GM19455 (cell line): ENCODE data around the gene WSCD2.

Source experiments
- ATAC-seq: cut with Tn5 transposase; IDR thresholded peaks from one replicate; pipeline ENCODE4 v1.9.1; 2021; ENCODE audit not compliant: unreplicated experiment

Gene WSCD2

DNA sequence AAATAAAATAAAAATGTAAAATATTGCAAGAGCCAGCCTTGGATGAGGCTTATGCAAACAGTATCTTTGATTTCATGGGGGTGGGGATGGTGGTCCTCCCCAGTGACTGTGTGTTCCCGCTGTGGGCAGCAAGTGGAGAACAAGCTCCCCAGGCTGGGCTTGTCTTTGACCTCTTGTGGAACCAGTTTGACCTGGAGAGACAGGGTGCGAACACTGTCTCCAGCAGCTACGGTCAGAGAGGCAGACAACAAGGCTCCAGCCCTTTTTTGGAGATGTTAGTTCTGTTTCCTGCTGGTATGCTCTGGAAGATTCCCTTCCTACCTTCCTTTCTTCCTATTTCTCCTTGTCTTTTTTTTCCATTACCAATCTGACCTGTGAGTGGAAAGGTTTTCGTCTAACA, 21.8 kb upstream of the WSCD2 start:
- no peak for ATAC-seq

DNA sequence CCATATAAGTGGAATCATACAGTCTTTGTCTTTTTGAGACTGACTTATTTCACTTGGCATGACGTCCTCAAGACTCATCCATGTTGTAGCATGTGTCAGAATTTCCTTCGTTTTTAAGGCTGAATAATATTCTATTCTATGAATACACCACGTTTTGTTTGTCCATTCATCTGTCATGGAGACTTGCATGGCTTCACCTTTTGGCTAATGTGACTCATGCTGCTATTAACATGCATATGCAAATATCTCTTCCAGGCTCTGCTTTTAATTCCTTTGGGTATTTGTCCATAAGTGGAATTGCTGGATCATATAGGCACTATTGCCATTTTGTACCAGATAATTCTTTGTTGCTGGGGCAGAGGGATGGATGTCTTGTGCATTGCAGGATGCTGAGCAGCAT, 19.6 kb upstream of the WSCD2 start:
- no peak for ATAC-seq

DNA sequence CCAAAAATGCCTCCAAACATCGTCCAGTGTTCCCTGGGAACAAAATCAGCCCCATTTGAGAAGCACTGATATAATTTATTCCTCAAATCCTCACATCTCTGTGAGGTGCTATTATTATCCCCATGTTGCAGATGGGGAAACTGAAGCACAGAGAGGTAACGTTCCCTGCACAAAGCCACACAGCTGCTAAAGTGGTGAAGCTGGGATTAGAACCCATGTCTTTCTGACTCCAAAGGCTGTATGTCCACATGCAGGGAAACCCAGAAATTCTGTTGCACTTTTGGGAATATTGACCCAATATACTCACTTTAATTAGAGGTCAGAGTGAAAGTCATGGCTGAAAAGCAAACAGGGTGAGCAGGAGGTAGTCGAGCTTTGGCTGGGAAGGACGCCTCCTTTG, 19.1 kb upstream of the WSCD2 start:
- ATAC-seq: no peak

DNA sequence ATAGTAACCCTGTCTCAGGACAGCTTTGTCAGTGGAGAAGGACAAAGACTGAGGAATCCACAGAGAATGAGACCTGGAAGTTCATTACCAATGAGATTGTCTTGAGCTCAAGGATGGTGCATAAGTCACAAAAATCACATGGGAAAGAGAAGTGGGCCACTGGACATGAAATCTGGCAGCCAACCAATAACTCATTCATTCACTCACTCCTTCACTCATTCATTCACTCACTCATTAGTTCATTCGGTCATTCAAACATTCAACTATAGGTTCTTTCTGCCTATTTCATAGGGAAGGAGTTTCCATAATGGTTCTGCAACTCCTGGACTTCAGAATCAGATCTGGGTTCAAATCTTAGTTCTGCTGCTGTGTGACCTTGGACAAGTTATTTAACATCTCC, 18.2 kb upstream of the WSCD2 start:
- ATAC-seq: no peak

DNA sequence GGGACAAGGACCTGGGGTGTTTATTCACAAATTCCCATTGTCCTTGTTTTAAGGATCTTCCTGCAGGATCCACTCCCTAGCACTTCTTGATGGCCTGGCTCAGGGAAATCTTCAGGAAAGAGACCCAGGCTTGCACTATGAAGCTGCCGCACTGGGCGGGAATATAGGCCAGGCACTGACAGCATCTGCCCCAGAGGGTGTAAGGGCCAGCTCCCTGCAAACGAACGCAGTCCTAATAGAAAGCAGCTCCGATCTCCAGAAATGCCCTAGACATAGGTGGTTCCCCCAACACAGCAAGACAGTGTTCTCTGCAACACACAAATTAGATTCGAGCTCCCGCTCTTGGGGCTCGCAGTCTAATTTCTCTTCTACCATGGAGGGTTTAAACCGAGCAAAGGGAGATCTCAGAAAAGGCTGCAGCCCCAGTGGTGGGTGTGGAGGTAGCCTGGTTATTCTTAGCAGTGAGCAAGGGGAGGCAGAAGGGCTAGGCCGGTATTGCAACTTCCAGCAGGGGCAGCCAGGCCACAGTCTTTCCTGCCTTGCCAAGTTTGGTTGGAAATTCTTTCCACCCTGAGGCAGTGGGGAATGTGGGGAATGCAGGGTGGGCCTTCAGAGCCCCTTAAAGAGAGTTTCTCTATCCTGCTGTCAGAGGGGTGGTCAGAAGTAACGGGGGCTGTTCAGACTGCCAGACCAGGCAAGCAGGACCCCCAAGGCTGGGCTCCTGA, 16.1 kb upstream of the WSCD2 start:
- no peak for ATAC-seq

DNA sequence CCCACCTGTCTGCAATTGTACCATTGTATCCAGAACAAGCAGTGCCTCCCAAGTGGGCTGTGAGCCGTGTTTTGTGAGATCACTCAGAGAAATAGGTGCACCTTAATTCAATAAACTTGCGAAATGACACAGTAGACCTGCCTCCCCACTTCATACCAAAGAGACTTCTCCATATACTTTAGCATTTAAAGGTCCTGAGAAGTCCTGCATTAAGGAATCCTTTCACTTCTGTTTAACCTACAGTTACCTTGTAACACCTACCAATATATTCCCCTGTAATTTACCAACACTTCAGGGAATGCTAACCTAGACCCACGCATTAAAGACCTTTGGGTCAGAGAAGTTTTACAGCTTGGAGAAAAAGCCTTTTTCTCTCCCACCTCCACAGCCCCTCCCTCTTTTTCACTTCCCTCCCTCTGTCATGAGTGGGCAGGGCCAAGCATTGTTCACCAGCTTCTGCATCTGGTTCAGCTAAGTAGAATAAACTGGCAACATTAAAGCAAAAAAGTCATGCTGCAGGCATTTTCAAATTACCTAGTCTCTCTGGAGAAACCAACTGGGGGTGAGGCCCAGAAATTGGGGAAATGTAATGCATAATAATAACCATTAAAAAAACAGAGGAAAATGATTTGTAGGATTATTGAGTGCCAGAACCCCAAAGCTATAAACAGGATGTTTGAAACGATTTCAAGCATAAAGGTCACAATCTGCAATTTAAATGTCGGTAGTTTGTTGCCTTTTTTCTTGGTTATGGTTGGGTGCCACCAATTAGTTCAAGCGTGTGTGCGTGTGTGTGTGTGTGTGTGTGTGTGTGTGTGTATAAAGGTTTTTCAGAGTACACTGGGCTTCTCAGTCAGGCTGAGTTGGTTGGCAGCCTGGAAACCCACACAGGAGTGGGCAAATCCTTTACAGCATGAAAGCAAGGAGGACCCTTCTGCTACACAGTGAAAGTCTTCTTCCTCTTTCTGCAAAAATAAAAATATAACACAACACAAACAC, 13.7 kb upstream of the WSCD2 start:
- no peak for ATAC-seq

DNA sequence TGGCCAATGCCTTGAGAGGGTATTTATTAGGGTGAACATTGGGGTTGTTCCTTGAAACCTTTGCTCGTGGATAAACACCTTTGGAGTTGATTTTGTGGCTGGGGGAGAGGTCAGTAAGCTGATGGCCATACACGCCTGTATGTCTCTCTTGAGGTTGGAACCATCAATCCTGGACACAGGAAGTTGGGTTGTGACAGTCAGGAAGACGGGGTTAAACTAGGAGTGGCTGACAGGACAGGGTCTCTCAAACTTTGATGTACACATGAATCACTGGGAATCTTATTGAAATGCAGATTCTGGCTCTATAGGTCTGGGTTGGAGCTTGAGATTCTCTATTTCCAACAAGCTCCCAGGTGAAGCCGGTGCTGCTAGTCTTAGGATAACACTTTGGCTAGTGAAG, 12.8 kb upstream of the WSCD2 start:
- no peak for ATAC-seq

DNA sequence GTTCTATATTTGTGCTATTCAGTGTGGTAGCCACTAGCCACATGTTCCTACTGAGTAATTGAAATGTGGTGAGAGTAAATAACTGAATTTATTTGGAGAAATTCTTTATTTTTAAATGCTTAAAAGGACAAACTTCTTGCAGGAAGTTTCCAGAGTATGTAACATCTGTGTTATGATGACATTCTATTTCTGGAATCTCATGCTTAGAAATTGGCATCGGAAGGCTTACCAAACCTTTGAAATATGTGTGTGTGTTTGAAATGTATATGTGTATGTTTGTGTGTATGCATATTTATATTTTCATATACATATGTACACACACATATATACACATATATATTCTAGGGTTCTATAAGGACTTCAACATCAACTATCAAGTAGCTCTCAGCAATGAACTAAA, 12.4 kb upstream of the WSCD2 start:
- ATAC-seq: no peak

DNA sequence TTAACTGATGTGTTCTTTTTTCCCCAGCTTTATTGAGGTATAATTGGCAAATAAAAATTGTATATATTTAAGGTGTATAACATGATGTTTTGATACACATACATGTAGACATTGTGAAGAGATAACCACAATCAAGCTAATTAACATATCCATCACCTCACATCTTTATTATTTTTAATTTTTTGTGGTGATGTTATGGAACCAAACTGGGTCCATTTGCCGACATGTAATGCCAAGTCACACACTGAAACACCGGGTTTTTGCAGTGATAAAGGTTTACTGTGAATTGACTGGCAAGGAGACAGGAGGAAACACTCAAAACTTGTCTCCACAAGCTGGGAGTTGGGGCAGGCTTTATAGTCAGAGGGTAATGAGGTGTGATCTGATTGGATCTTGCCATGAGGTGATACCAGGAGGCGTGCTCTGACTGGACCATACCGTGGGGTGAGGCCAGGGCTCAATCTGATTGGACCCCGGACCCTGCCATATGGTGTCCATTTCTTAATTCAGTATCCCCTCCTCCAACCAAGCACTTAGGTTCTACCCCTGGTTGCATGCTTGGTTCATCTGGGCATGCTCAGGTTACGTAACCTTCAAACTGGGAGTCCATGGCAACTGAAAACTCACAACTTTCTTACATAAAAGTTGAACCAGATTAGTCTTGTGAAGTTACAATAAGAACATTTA, 11.8 kb upstream of the WSCD2 start:
- ATAC-seq: no peak

DNA sequence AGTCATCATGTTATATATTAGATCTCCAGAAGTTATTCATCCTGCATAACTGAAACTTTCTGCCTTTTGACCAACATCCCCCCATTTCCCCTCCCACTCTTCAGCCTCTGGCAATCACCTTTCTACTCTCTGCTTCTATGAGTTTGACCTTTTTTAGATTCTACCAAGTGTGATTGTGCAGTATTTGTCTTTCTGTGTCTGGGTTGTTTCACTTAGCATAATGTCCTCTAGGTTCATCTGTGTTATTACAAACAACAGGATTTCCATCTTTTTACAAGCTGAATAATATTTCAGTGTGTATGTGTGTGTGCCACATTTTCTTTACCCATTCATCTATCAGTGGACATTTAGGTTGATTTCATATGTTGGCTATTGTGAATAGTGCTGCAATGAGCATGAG, 11.2 kb upstream of the WSCD2 start:
- ATAC-seq: no peak

DNA sequence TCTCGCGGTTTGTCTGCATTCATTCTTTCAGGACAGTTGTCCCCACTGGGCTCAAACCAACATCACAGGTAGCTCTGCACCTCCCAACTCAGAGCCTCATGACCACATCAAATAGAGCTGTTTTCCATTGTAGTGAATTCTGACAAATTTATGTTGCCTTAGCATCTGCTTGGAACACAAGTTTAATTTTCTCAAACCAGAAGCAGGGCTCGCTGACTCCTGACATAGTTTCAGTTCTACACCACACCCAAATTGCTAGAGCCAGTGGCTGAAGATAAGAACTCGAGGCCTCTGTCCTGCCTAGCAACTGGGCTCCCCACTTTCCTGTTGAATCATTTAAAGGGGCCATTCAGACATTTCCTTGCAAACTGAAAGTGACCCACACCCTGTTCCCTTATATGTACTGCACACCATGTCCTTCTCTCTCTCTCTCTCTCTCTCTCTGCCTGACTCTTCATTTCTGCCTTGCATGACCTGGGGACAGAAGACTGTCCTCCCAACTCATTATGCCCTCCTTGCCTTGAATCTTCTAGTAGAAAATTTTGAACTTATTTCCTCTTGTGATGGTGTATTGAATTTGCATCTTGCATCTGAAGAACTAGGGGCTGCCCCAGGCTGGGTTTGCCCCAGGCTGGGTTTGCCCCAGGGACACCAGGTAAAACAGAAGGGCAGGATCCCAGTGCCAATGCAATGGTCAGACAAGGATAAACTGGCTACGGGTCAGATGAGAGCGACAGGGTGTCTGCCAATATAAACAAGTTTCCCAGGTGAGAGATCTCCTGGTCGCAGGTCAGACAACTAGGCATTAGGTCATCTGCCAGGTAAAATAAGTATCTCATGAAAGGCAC, 9.7 kb upstream of the WSCD2 start:
- no peak for ATAC-seq

DNA sequence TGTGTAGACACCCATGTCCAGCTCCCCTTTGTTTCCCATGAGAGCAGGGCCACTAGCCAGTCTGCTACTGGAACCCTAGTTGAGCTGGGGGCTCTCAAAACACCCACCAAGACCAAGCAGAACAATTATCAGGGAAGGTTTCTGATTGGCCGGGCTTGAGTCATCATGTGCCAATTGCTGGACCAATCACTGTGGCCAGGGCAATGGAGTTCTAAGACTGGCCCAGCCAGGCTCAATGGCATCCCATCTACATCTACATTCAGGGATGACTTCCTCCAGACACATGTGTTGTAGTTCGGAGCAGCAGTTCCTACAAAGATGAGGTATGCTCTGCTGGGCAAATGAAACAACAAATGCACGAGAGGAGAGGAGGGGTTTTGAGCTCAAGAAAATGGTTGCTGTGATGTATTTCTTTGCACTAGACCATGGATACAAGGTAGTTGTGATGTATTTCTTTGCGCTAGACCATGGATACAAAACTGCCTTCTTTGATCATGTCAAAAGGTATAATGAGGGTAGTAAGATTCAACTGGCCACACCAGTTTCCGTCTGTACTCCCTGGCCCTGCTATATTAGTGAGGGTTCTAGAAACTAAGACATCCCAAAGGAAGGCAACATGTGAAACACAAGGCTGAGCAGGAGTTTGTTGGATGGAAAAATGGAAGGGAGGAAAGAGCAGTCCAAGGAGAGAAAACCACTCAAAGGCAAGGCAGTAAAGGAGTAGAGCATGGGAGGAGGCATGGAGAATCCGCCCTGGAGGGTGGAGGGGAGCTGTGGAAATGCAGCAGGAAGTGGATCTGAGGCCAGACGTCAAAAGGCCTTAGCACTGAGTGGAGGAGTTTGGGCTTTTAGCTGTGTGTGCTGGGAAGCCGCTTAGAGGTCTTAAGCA, 8.9 kb upstream of the WSCD2 start:
- ATAC-seq: no peak

DNA sequence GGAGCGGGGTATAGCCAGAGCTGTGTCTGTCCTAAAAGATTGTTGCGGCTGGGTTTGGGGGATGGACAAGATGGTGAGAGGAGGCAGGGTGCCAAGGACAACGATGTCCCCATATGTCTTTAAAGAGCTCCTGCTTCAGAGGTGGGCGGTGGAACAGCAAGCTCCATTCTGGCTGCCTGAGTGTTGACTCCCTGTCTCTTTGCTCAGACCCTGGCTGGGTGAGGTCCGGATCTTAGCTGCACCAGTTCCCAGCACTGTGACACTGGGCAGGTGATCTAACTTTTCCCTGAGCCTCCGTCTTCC, 8.3 kb upstream of the WSCD2 start:
- ATAC-seq: no peak

DNA sequence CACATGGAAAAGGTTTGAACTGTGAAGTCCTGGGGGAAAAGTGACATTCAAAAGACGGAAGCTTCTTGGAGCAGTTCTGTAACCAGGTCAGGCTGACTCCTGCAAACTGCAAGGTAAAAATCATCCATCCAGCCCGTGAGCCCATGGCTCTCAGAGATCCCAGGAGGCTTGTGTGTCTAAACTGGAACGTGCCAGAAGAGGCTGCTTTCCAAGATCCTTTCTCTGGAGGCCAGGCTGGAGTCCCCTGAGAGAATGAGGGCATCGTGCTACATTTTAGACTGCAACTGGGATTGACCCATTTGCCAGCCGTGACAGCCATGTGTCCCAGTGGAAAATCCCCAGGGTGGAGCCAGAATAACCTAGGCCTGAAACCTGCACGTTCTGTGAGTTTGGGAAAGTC, 7.8 kb upstream of the WSCD2 start:
- ATAC-seq: no peak

DNA sequence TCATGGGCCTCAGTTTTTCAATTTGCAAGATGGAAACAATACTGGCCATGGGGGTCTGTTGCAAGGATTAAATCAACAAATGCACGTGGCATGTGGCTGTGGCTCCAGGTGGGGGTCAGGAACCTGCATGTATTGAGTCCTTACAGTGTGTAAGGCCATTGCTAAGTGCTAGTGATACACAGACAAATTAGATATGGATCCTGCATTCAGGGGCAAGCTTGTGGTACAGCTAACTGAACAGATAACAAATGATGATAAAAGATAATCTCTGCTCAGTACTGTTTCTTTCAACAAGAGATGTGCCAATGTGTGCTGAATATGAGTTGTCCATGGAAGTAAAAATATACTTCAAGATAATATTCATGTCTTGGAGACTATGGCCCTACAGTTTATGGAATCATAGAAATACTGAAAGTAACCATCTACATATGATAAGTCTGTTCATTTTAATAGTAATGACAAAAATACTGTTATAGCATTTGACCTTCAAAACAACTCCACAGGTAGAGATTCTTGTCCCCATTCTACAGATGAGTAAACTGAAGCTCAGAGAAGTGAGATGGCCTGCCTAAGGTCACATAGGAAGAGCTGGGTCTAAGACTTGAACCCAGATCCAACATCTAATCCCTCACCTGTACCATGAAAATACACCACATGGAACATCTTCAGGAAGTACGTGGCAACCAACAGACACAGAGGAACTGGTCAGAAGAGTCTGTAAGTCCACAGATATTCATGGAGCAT, 7.2 kb upstream of the WSCD2 start:
- no peak for ATAC-seq

DNA sequence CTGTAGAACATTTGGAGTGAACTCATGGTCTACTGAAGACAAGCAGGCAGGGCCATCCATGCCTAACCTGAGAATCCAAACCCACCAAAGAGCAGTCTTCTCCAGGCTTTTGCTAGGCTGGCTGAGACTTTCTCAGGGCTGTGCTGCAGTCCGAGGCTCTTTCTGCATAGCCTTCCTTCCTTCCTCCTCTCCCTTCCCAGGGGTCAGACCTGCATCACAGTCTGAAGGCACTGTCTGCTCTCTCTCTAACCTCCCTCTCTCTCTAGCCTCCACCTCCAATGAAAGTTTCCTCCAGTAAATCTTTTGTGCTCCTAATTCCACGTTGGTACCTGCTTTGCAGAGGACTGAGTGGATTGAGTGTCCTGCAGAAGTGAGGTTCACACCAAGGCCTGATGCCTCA, 6.4 kb upstream of the WSCD2 start:
- no peak for ATAC-seq

DNA sequence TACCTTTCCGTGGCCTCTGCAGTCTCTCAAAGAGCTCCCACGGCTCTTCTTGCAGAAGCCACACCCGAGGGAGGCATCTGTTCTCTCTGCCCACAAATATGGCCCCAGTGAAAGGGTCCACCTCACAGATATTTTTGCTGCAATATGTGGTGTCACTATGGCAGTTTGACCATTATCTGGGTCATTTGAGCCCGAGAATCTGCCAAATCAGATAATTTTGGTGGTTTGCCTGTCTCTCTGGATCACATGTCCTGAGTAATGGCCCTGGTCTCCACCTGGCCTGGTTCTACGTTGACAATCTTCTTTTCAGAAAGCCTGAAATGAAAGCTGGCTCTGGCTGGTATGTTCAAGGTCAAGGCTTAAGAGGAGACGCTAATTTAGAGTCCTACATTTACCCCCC, 5.7 kb upstream of the WSCD2 start:
- no peak for ATAC-seq

DNA sequence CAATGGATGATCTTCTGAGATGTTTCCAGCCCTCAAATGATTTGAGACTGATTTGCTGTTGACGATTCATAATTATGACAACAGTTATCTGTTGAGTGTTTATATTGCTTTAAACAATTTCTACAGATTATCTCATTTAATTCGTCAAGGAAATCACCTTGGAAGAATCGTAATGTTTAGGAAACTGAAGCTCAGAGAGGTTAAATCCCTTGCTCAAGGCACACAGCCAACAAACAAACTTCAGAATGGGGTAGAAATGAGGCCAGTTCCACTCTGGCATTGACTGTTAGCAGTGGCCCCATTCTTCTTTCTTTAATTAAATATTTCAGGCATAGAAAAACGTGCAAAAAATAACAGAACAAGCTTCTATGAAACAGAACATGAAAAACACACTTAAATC, 4.0 kb upstream of the WSCD2 start:
- no peak for ATAC-seq

DNA sequence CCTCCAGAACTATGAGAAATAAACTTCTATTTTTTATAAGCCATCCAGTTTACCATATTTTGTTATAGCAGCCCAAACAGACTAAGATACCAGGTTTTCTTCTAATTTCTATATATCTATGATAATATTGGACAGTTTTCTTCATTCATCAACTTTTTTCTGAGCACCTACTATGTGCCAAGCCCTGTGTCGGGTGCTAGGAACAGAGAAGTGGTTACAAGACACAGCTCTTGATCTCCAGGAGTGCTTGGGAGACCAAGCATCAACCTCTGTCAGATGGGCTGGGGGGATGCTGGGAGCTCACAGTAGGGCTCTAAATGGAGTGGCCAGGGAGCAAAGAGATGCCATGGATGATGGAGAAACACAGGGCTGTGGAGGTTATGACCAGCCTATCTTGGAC, 2.9 kb upstream of the WSCD2 start:
- ATAC-seq: no peak
